Coronary artery (tissue), 2 donors: ENCODE measurements around the gene TRRAP.

ENCODE experiments used
- DNase-seq: peaks from one replicate; pipeline ENCODE4 v3.0.0-alpha.2; 2017; ENCODE audit warnings: low spot score
- H3K27ac ChIP-seq, 2 donors: fragments of 200-600 bp; sonication (generic); one replicate each; pipeline ENCODE4 v1.5.1; 2016 to 2019
- H3K4me3 ChIP-seq: fragments of 200-600 bp; sonication (generic); 2 replicates; pipeline ENCODE4 v1.5.1; 2016; ENCODE audit warnings: mild to moderate bottlenecking, moderate library complexity
- TF ChIP-seq, protein P1 (sequence below): fragments of 200-600 bp; sonication (generic); IDR thresholded peaks from one replicate; pipeline ENCODE4 v1.5.1; 2019; ENCODE audit warnings: antibody characterized with exemption

TRRAP gene

DNA sequence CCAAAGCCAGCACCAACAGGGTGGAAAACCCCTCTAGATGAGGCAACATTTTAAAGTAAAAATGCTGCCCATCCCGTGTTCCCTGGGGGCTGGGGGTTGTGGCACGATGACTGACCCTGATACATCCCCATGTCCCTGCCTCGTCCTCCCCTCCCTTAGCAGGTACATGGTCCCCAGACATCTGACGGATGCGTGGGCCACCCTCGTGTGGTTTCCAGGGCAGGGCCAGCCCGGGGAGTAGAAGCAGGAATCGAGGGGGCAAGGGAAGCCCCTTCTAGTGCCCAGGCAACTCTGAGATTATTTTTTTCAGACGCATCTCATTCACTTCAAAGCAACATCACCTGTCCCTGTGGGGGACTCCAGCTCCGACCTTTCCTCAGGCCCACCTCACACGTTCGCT is 12.0 kb upstream of the TRRAP start:
- TF ChIP-seq, protein P1, sequence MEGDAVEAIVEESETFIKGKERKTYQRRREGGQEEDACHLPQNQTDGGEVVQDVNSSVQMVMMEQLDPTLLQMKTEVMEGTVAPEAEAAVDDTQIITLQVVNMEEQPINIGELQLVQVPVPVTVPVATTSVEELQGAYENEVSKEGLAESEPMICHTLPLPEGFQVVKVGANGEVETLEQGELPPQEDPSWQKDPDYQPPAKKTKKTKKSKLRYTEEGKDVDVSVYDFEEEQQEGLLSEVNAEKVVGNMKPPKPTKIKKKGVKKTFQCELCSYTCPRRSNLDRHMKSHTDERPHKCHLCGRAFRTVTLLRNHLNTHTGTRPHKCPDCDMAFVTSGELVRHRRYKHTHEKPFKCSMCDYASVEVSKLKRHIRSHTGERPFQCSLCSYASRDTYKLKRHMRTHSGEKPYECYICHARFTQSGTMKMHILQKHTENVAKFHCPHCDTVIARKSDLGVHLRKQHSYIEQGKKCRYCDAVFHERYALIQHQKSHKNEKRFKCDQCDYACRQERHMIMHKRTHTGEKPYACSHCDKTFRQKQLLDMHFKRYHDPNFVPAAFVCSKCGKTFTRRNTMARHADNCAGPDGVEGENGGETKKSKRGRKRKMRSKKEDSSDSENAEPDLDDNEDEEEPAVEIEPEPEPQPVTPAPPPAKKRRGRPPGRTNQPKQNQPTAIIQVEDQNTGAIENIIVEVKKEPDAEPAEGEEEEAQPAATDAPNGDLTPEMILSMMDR, result no peak
- DNase-seq, result no peak
- Histone ChIP-seq H3K27ac (peak overlapping the region; percentile 20 to 86), H3K4me3 (no peak overlapping the region)

DNA sequence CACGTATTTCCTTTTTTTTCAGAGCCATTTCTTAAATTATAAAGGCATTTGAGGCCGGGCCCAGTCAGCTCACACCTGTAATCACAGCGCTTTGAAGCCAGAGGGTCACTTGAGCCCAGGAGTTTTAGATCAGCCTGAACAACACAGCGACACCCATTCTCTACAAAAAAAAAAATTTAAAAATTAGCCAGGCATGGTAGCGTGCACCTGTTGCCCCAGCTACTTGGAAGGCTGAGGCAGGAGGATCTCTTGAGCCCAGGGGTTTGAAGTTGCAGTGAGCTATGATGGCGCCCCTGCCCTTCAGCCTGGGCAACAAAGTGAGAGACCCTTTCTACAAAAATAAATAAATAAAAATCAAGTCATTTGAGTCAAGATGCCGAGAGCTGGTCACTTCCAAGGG is 11.6 kb upstream of the TRRAP start:
- H3K27ac ChIP-seq, result peak overlapping the region; percentile 20 to 86
- H3K4me3 ChIP-seq, result no peak overlapping the region
- TF ChIP-seq, protein P1, result no peak
- DNase-seq, result no peak

GRCh38 chr7:98868450-98868849 is 9.9 kb upstream of the TRRAP start:
- TF ChIP-seq, protein P1, result no peak
- DNase-seq, result no peak
- H3K4me3 ChIP-seq, result no peak overlapping the region
- peak overlapping the region; percentile 60 to 86 for H3K27ac ChIP-seq

DNA sequence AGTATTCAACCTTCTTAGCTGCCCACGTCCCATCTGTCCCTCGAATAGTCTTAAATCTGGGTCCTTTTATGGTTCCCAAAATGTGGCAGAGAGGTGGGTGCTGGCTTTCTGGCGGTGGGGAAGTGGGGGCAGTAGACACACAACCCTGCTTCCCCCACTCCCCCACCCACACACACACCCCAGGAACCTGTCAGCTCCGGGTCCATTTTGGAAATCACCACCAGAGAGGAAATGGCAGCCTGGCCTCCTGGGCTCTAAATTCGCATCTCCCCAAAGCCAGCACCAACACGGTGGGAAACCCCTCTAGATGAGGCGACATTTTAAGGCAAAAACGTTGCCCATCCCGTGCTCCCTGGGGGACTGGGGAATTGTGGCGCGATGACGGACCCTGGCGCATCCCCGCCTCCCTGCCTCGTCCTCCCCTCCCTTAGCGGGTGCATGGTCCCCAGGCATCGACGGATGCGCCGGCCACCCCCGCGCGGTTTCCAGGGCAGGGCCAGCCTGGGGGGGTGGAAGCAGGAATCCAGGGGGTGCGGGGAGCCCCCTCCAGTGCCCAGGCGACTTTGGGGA is 9.2 kb upstream of the TRRAP start:
- TF ChIP-seq, protein P1, result no peak
- peak overlapping the region; percentile 74 to 86 for H3K27ac ChIP-seq
- H3K4me3 ChIP-seq, result peak overlapping the region; percentile 78
- no peak for DNase-seq

GRCh38 chr7:98869597-98870120 is 8.7 kb upstream of the TRRAP start, which contains the start of gene TMEM130:
TMEM130 (minus strand) TSS chr7:98870014; CDS start chr7:98869861, 153 bp downstream.
- Histone ChIP-seq H3K27ac (peak within 1 kb of the TSS; percentile 74 to 86), H3K4me3 (peak within 1 kb of the TSS; percentile 78)
- TF ChIP-seq, protein P1, result no peak
- DNase-seq, result no peak

DNA sequence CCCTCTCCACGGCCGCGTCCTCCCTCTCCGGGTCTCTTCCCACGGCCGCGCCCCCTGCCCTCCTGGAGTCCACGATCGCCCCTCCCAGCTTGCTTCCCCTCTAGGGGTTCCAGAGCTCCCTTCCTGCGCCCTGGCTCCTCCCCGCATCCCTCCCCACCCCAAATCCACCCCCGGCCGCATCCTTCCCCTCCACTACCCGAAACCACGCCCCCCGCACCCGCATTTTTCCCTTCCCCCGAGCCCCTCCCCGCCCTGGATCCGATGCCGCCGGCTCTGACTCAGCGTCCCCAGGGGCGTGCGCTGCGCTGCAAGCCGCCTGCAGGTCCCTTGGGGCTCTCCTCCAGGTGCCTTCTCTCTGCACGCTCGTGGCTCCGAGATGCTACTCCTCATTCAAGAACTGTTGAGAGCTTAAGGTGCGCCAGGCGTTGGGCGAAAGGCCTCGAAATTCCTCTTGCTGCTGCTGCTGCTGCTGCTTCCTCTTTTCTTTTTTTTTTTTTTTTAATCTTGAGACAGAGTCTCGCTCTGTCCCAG is 8.1 kb upstream of the TRRAP start:
- H3K4me3 ChIP-seq, result peak overlapping the region; percentile 78
- DNase-seq, result peak; percentile 88
- peak overlapping the region; percentile 74 to 86 for H3K27ac ChIP-seq
- TF ChIP-seq, protein P1, result no peak
